Measurements from ENCODE around the gene CACNA1D. TPM values are rescaled to one million over a fixed set of nuclear protein-coding genes. Genes with fewer than 3 reads are reported as not detected.

CACNA1D gene
- total RNA-seq, 1 donor from 2014 or later = not detected

DNA sequence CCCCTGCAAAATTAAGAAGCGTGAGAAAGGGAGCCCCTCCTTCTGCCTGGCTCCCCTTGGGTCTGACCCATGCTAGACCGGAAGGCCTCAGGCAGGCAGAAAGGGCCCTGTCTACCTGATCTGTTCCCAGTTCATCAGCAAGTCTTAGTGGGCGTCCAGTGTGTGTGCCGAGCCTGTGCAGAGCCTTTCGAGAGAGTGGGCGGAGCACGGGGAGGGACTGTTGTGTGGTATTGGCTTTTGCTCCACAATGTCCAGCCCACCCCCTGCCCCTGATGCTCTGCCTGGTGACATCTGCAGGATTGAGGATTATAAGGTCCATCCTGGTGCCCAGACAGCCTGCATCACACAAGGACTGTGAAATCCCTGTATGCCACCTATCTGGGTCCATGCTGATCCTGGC, 268.9 kb downstream of the CACNA1D start:
- no peak for DNase-seq

DNA sequence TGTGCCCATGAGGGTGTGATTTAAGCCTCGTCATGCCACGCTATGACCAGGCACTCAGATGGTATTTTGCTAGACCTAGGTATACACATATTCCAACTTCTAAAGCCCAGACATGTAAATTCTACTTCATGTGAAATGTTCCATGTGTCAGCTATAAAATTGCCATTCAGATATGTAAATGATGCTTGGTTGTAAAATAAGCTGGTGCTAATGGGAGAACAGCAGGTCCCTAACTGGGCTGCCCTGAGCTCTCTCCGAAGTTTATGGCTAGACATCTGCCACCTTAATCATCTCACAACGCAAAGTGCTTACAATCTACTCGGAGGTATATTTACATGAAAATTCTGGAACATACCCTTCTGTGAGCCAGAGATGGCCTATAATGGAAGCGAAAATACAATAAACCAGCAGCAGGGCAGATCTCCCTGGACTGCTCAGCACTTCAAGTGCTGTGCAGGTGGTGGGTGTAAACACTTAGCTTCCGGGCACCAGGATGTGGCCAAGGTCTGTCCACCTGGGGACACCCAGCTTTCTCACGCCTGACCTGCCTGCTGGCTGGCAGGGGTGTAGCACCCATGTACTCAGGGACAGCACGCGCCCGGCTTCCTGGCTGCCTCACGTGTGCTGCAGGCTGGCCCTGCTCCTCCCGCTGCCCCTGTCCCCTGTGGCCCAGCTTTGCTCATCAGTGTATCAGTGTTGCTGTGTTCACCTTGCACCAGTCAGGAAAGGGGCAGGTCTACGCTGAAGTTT, 269.8 kb downstream of the CACNA1D start:
- no peak for DNase-seq

DNA sequence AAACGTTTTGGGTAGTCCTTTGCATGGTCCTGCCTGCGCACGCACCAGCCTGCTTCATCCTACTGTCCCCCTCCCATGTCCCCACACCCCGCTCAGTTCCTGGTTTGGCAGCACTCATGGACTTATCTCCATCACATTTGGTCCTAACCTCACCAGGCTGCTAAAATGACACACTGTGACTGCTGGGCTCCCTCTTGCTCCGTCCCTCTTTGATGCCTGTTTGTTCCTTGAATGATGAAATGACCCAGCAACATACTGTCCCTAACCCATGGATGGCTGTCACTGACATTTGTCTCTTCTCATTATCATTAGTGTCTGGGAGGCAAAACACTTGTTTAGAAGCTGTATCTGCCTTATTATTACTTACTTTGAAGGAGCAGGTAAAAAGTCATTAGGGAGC, 271.3 kb downstream of the CACNA1D start:
- no peak for DNase-seq

DNA sequence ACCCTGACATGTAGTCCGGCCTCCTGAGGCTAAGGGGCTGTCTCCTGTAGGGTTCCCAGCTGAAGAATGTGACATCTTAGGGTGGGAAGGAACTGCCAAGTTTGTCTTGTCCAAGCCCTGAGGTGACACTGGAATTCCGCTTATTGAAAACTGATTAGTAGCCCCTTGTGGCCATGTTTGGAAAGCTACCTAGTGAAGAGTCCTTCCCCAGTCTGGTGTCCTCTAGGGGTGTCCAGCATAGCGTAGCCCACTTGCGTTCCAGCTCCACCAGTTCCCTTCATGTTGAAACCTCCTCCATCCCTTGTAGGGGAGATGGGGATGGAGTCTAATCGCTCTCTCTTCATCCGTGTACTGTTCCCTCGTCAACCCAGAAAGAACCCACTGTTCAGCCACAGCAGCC, 272.3 kb downstream of the CACNA1D start:
- no peak for DNase-seq

DNA sequence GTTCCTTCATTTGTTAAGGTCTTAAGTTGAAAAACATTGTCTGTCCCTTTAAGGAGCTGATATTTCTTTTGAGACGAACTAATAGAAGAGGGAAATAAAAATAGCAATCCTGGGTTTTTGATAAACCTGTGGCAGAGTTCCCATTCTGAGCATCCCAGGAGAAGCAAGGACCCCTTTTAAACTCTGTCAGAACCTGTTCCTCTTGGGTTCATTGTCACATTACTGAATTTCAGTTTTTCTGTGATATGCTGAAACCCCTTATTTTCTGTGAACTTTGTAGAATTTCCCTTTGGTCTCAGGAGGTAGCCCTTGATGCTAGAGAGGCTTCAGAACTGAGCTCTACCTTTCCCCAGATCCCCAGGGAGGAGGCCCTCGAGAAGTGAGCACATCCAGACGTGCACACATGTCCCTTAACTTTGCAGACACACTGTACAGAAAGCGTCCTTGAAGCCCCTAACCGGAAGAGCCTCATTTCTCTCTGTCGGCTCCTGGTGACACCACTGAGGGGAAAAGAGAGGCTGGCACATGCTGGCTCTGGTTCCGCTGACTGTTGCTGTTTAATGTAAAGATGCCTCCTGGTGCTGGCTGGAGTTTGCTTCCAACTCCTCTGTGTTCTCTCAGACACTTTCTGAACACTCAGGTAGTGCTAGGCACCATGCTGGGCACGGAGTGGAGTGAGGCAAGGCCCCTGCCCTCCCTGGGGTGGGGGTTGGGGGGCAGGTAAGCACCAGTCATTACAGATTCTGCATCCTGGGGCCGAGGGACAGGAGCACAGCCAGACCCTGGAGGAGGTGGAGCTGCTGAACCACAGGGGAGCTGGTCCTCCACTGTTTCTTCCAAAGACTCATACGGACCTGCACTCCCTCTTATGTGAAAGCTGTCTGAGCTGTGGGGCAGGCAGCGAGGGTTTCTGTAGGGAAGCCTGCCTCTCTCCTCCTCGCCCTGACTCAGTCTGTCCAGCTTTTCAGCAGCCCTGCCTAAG, 274.4 kb downstream of the CACNA1D start:
- DNase-seq = no peak

DNA sequence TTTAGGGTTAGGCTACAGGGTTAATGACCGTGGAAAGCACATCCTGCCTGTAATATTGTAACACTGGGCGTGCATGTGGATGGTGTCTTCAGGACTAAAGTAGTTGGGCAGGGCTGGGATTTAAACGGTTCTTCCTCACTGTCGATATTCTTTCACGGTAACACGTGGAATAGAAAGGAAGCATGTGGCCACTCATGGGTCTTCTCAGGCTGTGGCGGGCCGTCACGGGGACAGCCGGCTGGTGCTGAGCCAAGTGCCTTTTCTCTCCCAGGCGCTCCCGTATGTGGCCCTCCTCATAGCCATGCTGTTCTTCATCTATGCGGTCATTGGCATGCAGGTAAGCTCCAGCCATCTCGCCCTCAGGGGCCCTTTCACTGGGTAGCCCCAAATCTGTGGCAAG, 278.2 kb downstream of the CACNA1D start:
- no peak for DNase-seq

DNA sequence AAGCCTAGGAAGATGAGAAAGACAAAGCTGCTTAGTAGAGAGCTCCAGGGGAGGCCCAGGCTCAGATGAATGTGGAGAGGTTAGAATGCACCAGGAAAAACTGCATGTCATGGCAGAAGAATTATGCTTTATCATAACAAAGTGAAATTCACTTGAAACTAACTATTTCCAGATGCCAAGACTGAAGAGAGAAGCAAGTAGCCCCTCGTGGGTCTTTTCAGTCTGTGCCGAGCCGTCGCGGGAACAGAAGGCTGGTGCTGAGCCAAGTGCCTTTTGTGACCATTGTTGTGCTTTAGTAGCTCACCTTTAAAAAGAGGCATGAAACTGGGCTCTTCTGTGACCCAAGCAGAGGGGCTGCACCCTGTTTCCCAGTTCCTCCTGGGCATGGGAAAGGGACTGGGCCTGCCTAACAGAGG, 278.6 kb downstream of the CACNA1D start:
- DNase-seq = no peak

DNA sequence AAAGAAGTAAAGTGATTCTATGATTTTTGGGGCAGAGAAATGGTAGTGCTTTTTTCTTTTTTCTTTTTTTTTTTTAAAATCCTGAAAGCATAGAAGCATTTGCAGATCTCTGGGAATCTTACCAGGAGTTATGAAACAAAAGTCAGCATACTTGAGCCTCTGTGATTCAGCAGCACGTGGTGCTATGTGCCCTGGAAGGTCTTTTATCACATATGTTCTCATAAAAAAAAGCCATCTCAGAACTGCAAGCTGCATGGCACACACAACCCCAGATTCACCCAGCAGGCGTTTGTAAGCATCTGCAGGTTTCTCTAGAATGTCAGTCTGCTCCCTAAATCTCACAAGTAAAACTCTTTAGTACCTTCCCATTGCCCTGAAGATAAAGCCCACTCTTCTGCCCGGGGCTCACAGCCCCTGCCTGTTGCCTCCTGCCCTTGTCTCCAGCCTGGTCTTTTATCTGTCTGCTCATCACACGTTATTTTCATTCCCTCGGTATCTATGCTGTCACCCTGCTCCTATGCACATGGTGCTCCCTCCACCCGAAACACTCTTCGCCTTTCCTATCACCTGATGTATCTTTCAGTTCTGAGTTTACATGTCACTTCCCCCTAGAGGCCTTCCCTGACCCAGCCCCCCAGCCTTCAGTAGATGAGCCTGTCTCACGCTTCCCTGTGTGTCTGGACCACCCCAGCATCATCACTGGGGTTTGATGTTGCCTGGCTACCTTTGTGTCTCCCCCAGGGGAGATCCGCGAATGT, 279.4 kb downstream of the CACNA1D start:
- DNase-seq = no peak

DNA sequence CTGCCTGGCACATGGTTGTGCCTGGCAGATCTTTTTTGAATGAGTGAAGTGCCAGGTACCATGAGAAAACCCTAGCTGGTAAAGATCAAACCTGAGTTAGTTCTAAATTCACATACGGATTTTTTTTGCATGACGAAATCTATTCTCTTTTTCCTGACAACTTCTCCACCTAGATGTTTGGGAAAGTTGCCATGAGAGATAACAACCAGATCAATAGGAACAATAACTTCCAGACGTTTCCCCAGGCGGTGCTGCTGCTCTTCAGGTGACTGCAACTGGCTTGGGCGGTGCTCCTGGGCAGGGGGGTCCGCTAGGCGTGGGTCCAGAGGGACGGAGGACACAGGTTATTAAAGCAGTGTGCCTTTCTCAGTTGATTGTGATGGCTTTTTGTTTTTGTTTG, 280.0 kb downstream of the CACNA1D start:
- no peak for DNase-seq

DNA sequence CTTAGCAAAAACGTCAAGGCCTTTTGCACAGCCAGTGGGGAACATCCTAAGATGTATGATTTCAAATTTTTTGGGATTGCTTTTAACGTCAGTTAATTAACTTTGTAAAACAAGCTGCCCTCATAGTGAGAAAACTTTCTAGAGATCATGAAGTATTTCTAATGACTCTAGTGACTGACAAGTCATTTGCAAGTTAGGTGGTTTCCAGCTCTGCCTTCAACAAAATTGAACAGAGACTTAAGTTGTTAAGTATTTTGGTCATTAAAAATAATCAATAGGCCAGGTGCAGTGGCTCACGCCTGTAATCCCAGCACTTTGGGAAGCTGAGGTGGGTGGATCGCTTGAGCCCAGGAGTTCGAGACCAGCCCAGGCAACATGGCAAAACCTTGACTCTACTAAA, 280.6 kb downstream of the CACNA1D start:
- no peak for DNase-seq

DNA sequence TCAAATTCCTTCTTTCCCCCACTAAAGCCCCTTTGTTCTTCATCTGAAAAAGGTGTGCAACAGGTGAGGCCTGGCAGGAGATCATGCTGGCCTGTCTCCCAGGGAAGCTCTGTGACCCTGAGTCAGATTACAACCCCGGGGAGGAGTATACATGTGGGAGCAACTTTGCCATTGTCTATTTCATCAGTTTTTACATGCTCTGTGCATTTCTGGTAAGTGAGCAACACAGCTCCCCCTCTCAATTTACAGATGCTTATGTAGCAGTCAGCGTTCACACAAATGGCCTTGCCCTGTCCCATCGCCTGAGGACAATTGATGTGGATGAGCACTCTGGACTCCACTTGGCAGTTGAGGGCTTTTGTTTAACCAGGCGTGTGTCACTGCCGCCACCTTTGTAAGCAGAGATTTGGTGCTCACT, 281.4 kb downstream of the CACNA1D start:
- DNase-seq = no peak

DNA sequence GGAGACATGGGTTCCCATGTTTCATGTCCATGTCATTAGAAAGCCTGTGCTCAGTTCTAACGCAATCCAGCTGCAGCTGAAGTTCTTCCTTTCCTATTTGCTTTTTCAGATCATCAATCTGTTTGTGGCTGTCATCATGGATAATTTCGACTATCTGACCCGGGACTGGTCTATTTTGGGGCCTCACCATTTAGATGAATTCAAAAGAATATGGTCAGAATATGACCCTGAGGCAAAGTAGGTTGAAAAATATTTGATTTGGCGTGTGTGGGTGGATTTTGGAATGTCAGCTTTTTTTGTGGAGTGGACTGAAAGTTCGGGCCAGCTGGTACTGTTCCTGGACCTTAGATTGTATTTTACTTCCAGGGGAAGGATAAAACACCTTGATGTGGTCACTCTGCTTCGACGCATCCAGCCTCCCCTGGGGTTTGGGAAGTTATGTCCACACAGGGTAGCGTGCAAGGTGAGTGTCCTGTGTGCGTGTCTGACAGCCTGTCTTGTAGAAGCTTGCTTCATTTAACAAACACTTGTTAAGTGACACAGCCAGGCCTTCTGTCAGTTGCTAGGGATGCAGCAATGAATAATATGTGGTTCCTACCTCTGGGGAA, 282.2 kb downstream of the CACNA1D start:
- no peak for DNase-seq

DNA sequence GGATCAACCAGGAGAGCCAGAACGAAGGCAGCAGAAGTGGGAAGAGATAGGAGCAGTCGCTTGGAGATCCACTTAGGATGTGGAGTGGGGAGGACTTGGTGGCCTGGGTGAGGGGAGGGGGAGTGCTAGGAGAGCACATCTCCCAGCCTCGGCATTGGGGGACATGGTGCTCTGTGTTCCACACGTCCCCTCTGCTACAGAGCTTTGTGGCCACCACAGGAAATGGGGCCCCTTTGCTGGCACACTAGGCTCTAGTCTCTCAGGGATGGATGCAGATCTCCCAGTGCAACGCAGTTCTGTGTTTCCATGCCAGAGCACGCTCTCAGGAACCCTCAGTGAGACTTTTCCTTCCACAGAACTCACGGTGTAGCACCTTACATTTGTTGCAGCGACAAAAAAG, 283.1 kb downstream of the CACNA1D start:
- DNase-seq = no peak

DNA sequence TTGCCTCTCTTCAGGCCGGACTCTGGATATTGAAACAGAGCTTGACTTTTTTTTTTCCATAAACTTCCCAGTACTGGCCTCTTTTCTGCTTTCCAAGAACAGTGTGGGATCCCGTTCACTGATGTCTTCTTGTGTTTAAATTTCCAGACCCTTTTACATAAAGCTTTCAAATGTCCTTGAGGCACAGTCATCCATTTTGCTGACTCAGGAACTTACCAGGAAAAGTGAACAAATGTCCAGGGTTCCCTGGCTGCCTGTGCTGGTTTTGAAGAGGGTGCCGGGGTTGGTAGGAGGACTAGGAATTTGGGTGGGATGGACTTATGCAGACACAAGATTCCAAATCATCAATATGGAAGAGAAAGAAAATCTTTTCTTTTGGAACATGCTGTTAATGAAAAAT, 283.7 kb downstream of the CACNA1D start:
- DNase-seq = no peak

DNA sequence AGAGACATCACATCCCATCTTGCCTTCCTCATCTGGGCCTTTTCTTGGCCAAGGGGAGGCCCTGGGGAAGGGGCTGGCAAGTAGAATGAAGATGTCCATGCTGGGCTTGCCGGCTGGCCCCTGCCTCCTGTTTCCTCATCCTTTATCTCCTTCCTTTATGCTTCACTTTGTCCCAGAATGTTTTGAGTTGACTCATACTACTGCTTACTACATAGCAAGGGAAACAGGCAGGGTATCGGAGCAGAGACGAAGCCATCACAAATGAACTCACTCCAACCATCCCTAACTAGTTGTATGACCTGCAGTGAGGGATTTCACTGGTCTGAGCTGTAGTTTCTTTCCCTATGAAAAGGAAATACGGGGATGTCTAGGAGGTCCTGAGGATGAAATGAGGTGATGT, 285.8 kb downstream of the CACNA1D start:
- no peak for DNase-seq

DNA sequence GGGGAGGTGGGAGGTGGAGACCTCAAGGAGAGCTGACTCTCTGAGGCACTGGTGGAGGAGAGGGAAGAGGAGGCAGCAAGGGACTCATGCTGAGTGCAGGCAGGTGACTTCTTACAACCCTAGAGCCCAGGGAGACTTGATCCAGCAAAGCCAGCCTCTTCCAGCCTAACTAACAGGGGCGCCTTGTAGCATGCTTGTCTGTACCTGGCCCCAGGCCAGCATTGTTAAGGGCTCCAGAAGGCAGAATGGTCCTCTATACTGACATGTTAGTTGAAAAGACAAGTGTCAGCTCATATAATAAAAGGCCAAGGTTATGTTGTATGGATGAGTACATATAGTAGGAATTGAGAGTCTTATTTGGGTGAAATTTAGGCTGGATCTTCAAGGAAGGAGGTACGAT, 286.4 kb downstream of the CACNA1D start:
- DNase-seq = peak; percentile 4

DNA sequence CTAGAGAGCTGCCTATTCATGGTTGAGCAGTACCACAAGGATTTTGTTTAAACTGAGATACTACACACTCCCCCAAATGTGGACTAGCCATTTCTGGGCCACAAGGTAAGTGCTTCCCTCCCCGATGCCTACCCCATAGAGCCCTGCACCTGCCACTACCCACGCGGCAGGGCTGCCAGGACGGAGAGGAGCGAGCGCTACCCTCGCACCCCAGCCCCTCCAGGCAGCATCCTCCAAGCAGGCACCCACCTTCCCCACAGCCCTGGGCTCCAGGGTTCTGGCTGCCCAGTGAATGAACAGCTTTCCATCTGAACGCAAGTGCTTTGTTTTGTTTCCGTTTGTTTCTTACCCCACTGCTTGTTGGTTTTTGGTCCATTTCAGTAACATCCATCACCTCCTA, 292.6 kb downstream of the CACNA1D start:
- DNase-seq = no peak

DNA sequence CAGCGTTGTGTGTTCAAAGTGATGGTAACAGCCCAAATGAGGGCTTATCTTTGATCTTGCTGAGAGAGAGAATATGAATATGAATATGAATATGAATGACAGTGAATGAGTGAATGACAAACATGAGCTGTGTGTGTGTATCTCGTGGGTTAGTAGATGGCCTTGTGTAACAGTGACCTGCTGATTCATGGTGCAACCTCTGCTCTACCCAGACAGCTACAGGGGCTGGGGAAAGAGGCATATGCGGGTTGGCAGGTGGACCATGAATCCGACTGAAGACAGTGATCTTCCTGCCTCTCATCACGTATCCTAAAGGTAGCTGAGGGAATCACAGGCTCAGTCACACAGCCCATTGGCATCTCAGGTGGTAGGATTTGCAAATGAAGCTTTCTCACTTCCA, 293.6 kb downstream of the CACNA1D start:
- DNase-seq = no peak

DNA sequence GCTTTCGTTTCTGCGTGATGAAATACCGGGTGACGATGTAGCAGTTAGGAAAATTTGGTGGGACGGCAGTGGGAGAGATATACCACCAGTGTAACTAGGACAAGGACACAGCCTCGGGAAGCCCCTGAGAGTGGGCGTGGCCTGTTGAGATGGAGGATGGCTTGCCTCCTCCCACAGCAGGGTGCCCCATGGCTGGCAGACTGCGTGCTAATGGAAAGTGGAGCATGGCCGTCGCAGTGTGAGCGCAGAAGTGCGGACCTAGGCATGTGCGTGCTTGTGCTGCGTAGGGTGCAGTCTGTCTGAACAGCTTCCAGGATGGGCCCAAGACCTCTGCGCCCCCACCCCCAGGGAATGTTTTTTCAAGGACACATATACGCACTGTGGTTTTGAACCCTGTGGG, 295.0 kb downstream of the CACNA1D start:
- no peak for DNase-seq

DNA sequence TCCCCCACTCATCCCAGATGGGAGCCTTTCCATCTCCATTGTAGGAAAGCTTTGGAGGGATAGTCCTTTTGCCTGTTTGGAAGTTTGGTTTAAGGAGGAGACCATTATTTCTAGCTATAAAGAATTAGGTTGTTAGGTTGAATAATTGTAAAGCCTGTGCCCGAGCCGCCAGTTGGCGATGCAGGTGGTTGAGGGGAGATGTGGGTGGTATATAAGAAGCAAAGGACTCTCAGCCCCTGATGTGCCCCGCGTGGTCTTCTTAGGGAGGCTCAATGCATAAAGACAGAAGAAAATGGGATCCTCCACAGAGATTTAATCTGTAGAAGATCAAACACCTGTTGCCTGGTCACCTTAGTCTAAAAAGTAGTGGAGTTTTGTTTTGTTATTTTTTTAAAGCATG, 296.1 kb downstream of the CACNA1D start:
- DNase-seq = no peak

DNA sequence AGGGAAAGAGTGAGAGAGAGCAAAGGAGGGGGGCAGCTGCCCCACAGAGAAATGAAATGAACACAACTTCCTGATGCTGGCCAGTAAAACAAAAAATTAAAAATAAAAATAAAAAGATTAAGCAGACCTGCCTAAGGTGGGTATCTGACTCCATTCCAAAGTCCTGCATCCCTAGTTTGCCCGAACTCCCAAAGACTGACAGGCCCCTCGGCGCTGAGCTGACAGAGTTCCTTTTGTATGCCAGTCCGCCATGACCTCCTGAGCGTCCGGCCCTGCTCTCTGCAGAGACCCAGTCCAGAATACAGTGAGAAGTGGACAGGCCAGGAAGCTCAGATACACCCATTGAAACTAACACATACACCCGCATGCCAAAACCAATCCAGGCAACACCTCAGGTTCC, 296.9 kb downstream of the CACNA1D start:
- no peak for DNase-seq

DNA sequence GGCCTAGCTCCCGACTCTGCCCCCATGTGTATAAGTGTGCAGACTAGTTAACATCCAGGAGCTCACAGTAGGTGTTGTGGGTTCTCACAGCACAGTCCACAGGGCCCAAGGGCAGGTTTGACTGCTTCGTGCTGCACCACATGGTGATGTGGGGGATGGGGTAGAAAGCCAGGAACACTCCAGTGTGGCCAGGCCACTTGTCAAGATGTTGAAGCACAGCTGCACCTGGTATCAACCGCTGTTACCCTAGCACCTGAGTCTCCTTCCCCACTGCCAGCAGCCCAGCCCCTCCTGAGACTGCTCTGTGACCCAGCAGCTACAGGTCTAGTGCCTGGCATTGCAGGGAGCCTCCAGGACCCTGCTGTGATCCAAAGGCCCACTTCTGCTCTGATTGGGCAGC, 298.5 kb downstream of the CACNA1D start:
- DNase-seq = no peak

DNA sequence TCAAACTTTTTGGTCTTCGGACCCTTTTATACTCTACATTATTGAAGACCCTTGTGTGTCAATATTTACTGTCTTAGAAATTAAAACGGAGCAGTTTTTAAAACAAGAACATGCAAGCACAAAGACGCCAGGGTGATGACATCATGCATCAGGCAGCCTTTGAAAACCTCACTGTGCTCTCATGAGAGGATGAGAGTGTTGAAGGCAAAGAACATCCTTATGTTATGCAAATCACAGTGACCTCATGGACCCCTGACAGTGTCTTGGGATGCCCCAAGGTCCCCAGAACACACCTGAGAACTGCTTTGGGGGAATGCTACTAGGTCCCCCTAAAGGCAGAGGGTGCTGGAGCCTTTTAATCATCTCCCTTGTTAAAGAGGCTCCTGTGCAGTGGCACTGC, 300.2 kb downstream of the CACNA1D start:
- DNase-seq = no peak

Data from dermis blood vessel endothelial cell (primary cell).